H9 (cell line): ENCODE measurements around the gene TBCC. TPM values are rescaled to one million over a fixed set of nuclear protein-coding genes. Genes with fewer than 3 reads are reported as not detected.

ENCODE experiments used
- DNase-seq: peaks from one replicate; pipeline ENCODE4 v3.0.0-alpha.2; 2017
- H2AFZ ChIP-seq: one replicate; pipeline ENCODE4 v1.6.1; 2013; ENCODE audit warnings: mild to moderate bottlenecking, low read length, control low read depth, moderate library complexity
- H2AK5ac ChIP-seq: 2 replicates; pipeline ENCODE4 v1.6.1; 2013; ENCODE audit warnings: low read length, control low read depth, mixed read lengths; ENCODE audit not compliant: insufficient read length
- H2BK120ac ChIP-seq: one replicate; pipeline ENCODE4 v1.6.1; 2013; ENCODE audit warnings: low read depth, mild to moderate bottlenecking, low read length, control low read depth, inconsistent platforms; ENCODE audit not compliant: poor library complexity, severe bottlenecking
- H2BK12ac ChIP-seq: 2 replicates; pipeline ENCODE4 v1.6.1; 2013; ENCODE audit warnings: low read length, control low read depth, mixed read lengths, low read depth; ENCODE audit not compliant: insufficient read length
- H2BK15ac ChIP-seq: 2 replicates; pipeline ENCODE4 v1.6.1; 2013; ENCODE audit warnings: low read depth, low read length, control low read depth
- H2BK20ac ChIP-seq: one replicate; pipeline ENCODE4 v1.6.1; 2013; ENCODE audit warnings: low read depth, mild to moderate bottlenecking, low read length, control low read depth, inconsistent platforms; ENCODE audit not compliant: poor library complexity, severe bottlenecking
- H2BK5ac ChIP-seq: 2 replicates; pipeline ENCODE4 v1.6.1; 2013; ENCODE audit warnings: low read length, control low read depth, mixed read lengths; ENCODE audit not compliant: insufficient read length
- H3K14ac ChIP-seq: 2 replicates; pipeline ENCODE4 v1.6.1; 2013; ENCODE audit warnings: low read length, control low read depth; ENCODE audit not compliant: insufficient read depth
- H3K18ac ChIP-seq: 2 replicates; pipeline ENCODE4 v1.6.1; 2013; ENCODE audit warnings: low read depth, mild to moderate bottlenecking, mixed read lengths, low read length, control low read depth; ENCODE audit not compliant: insufficient read length
- H3K23ac ChIP-seq: 2 replicates; pipeline ENCODE4 v1.6.1; 2013; ENCODE audit warnings: low read length, control low read depth, mixed read lengths, low read depth; ENCODE audit not compliant: insufficient read length
- H3K23me2 ChIP-seq: 2 replicates; pipeline ENCODE4 v1.6.1; 2013; ENCODE audit warnings: low read depth, mild to moderate bottlenecking, mixed read lengths, low read length, control low read depth; ENCODE audit not compliant: insufficient read length, poor library complexity, severe bottlenecking
- H3K27ac ChIP-seq: 2 replicates; pipeline ENCODE4 v1.5.1; 2013; ENCODE audit warnings: low read length, control low read depth, mixed read lengths, low read depth; ENCODE audit not compliant: insufficient read length
- H3K27me3 ChIP-seq: 2 replicates; pipeline ENCODE4 v1.6.1; 2013; ENCODE audit warnings: low read length, control low read depth, inconsistent platforms; ENCODE audit not compliant: insufficient read depth
- H3K4ac ChIP-seq: 2 replicates; pipeline ENCODE4 v1.6.1; 2013; ENCODE audit warnings: low read depth, mild to moderate bottlenecking, control low read depth, inconsistent platforms, low read length, moderate library complexity
- H3K4me1 ChIP-seq: 2 replicates; pipeline ENCODE4 v1.6.1; 2013; ENCODE audit warnings: low read length, control low read depth, inconsistent platforms; ENCODE audit not compliant: insufficient read depth
- H3K4me2 ChIP-seq: 2 replicates; pipeline ENCODE4 v1.6.1; 2013; ENCODE audit warnings: low read length, control low read depth, mixed read lengths; ENCODE audit not compliant: insufficient read length, insufficient read depth
- H3K56ac ChIP-seq: 2 replicates; pipeline ENCODE4 v1.6.1; 2013; ENCODE audit warnings: low read depth, mild to moderate bottlenecking, mixed read lengths, low read length, control low read depth; ENCODE audit not compliant: insufficient read length
- H3K79me1 ChIP-seq: 2 replicates; pipeline ENCODE4 v1.6.1; 2013; ENCODE audit warnings: low read depth, mild to moderate bottlenecking, moderate library complexity, low read length, control low read depth, inconsistent platforms; ENCODE audit not compliant: insufficient read depth, poor library complexity, severe bottlenecking
- H3K79me2 ChIP-seq: 2 replicates; pipeline ENCODE4 v1.6.1; 2013; ENCODE audit warnings: low read length, control low read depth, inconsistent platforms; ENCODE audit not compliant: insufficient read depth
- H3K9ac ChIP-seq: 2 replicates; pipeline ENCODE4 v1.6.1; 2013; ENCODE audit warnings: low read length, control low read depth, mixed read lengths; ENCODE audit not compliant: insufficient read length; ENCODE audit errors: extremely low read depth
- H3K9me3 ChIP-seq: one replicate; pipeline ENCODE4 v1.6.1; 2013; ENCODE audit warnings: low read depth, low read length, inconsistent platforms; ENCODE audit not compliant: control insufficient read depth
- H3T11ph ChIP-seq: one replicate; pipeline ENCODE4 v1.6.1; 2013; ENCODE audit warnings: mild to moderate bottlenecking, low read length, control low read depth, inconsistent platforms
- H4K20me1 ChIP-seq: one replicate; pipeline ENCODE4 v1.6.1; 2013; ENCODE audit not compliant: control insufficient read depth, insufficient read length, insufficient read depth
- H4K5ac ChIP-seq: 2 replicates; pipeline ENCODE4 v1.6.1; 2013; ENCODE audit warnings: low read depth, mild to moderate bottlenecking, mixed read lengths, low read length, control low read depth; ENCODE audit not compliant: insufficient read length
- H4K8ac ChIP-seq: replicated peaks from 2 replicates; pipeline ENCODE4 v1.6.1; 2013; ENCODE audit warnings: low read length, control low read depth, mixed read lengths, low read depth; ENCODE audit not compliant: insufficient read length
- H4K91ac ChIP-seq: 2 replicates; pipeline ENCODE4 v1.6.1; 2013; ENCODE audit warnings: low read depth, mild to moderate bottlenecking, moderate library complexity, mixed read lengths, low read length, control low read depth; ENCODE audit not compliant: insufficient read length
- H3K27ac Mint-ChIP-seq, 3 experiments: 2 replicates in 2 of 3; 3 replicates in 1 of 3; pipeline ENCODE4 v1.8.0; 2020 to 2021; ENCODE audit warnings: mixed read lengths in 3 of 3, mild to moderate bottlenecking in 1 of 3, moderate library complexity in 1 of 3
- H3K27me3 Mint-ChIP-seq: 2 replicates; pipeline ENCODE4 v1.8.0; 2021; ENCODE audit warnings: low read depth, mild to moderate bottlenecking, moderate library complexity, mixed read lengths
- H3K36me3 Mint-ChIP-seq, 3 experiments: 2 replicates in 2 of 3; 3 replicates in 1 of 3; pipeline ENCODE4 v1.8.0; 2020 to 2021; ENCODE audit warnings: low read depth in 3 of 3, mixed read lengths in 3 of 3; ENCODE audit not compliant: insufficient read depth in 1 of 3
- H3K4me1 Mint-ChIP-seq, 2 experiments: 2 replicates each; pipeline ENCODE4 v1.8.0; 2020; ENCODE audit warnings: mixed read lengths in 2 of 2
- H3K4me3 Mint-ChIP-seq, 2 experiments: 2 replicates in 1 of 2; 3 replicates in 1 of 2; pipeline ENCODE4 v1.8.0; 2020 to 2021; ENCODE audit warnings: mild to moderate bottlenecking in 2 of 2, mixed read lengths in 2 of 2, moderate library complexity in 1 of 2
- H3K9me3 Mint-ChIP-seq, 2 experiments: 2 replicates in 1 of 2; 3 replicates in 1 of 2; pipeline ENCODE4 v1.8.0; 2020; ENCODE audit warnings: mild to moderate bottlenecking in 2 of 2, mixed read lengths in 2 of 2, moderate library complexity in 1 of 2
- CTCF ChIP-seq: fragments of 200-600 bp; sonication (generic); conservative IDR thresholded peaks from 3 replicates; pipeline ENCODE4 v1.8.0; 2021; ENCODE audit warnings: antibody characterized with exemption, mild to moderate bottlenecking
- WGBS: extraction: QIAGEN DNeasy Blood & Tissue Kit; methylation state at CpG from one replicate; pipeline ENCODE4 v1.1.7; 2013; ENCODE audit warnings: missing lambda C conversion rate, low lambda C conversion rate, mixed read lengths; ENCODE audit not compliant: insufficient read length; ENCODE audit errors: extremely low coverage; 5-methylcytosine and 5-hydroxymethylcytosine counted together
- total RNA-seq: library from RNA; stranded (reverse); gene quantifications from 2 replicates; pipeline ENCODE4 v1.2.1, GENCODE V29; 2021

The TBCC gene
- total RNA-seq, 1 experiment from 2014 or later, result 25.6 TPM

DNA sequence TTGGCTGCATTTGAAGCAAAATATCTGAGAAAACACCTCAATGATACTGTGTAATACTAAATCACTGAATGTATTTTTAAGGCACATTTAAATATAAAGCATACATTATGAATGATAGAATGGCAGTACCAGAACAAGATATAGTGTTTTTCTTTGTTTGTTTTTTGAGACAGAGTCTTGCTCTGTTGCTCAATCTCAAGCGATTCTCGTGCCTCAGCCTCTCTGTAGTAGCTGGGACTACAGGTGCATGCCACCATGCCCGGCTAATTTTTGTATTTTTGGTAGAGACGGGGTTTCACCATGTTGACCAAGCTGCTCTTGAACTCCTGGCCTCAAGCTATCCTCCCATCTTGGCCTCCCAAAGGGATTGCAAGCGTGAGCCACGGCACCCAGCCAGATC lies 33.6 kb upstream of the TBCC start:
- Histone ChIP-seq H2BK5ac (no peak overlapping the region), H3K23ac (no peak overlapping the region), H2BK12ac (no peak overlapping the region), H3K79me2 (peaks cover 1% of the 10 kb centered on the region; the same call in 1 of the 2 replicates), H3K4me2 (no peak overlapping the region), H3K4ac (no peak overlapping the region), H3K27me3 (no peaks in the 10 kb centered on the region), H3K56ac (no peak overlapping the region), H2AFZ (no peak overlapping the region), H3K4me1 (no peaks in the 10 kb centered on the region), H4K5ac (no peak overlapping the region), H3K27ac (no peak overlapping the region), H4K8ac (no peak overlapping the region), H2AK5ac (no peak overlapping the region), H3K79me1 (no peaks in the 10 kb centered on the region), H2BK120ac (no peak overlapping the region), H2BK20ac (no peak overlapping the region), H4K20me1 (no peaks in the 10 kb centered on the region), H3K14ac (no peak overlapping the region), H3T11ph (no peak overlapping the region), H3K9ac (no peak overlapping the region), H3K18ac (no peak overlapping the region), H3K23me2 (no peaks in the 10 kb centered on the region), H2BK15ac (no peak overlapping the region), H4K91ac (no peak overlapping the region), H3K9me3 (no peaks in the 10 kb centered on the region)
- Mint-ChIP-seq H3K27ac (no peak overlapping the region), H3K4me1 (peaks cover 14 to 16% of the 10 kb centered on the region in 2 experiments), H3K4me3 (0 out of 5 replicates have a peak overlapping the region, but pooled peaks of 1 of the 2 experiments have one; percentile 46), H3K27me3 (peaks cover 1% of the 10 kb centered on the region; the same call in 1 of the 2 replicates), H3K36me3 (peaks cover under 1 to 9% (median 1%) of the 10 kb centered on the region in 3 experiments; a peak in 4 of 7 replicates), H3K9me3 (no peaks in the 10 kb centered on the region)
- WGBS, result no CpG with 5 or more reads among the region's 6 CpGs
- no peak for TF ChIP-seq CTCF
- no peak for DNase-seq
